ENCODE measurements around the gene TUFM.

DNA sequence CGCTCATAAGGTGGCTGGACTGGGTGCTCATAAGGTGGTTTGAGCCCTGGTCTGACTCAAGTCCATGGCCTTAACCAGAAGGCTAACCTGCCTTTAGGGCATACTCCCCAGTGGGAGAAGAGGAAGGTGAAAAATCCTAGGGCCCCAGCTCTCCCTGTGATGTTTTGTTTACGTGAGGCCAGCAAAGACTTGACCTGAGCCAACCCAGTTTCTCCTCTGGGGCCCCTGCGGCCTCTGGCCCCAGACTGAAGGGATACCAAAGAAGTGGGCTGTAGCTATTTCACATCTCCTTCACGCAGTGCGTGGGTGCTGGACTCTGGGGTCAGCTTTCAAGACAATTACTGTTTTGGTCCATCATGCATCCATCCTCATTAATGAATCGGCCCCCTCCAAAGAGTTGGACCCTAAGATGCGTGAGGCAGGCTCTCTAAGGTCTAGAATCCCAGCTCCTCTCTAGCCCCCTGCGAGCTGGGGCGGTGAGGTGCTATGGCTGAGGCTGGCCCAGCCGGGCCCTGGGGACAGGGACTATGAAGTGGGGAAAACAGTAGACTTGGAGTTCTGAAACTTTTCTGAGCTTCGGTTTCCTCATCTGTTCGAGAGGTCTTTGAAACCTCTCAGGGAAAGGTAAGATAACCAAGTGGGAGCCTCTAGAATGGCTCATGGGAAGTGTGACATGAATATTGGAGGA, 19.0 kb upstream of the TUFM start:
- no peak for TF ChIP-seq POLR2AphosphoS5 (IDR thresholded peaks at IDR 0.05; ENCODE audit: low read depth, low read length)
- no peak for TF ChIP-seq TAF1 (IDR thresholded peaks at IDR 0.05; ENCODE audit: borderline replicate concordance, low read depth, low read length)

Data from GM12892 (cell line).